Measurements from ENCODE around the gene TRAPPC3.

TRAPPC3 gene

DNA sequence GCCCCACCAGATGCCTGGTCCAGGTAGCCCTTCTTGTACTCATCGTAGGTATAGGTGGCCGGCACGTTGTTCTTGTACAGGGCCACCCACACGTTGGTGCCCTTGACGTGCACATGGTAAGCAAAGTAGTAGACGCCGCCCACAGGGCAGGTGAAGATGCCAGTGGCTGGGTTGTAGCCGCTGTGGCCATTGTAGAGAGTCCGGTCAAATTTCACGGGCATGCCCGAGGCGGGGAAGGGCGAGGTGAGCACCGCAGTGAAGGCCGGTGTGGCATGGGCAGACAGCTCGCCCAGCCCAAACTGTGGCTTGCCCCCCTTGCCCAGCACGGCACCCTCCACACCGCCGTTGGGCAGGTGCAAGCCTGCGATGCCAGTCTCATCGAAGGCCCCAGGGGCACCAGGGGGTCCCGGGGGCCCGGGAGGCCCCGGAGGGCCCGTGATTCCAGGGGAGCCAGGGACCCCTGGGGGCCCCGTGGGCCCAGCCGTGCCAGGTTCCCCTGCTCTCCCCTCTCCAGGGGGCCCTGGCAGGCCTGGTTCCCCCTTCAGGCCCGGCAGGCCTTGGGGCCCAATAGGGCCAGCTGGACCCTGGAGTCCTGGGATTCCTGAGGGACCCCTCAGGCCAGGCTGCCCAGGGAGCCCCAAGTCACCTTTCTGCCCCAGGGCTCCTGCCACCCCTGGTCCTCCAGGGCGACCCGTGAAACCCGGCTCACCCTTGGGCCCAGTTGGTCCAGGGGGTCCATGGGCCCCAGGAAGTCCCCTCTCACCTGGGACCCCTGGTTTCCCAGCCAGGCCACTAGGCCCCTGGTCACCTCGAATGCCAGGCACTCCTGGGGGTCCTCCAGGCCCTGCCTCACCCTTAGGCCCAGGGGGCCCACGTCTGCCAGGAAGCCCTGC lies 51.3 kb downstream of the TRAPPC3 start:
- DNase-seq: no peak

DNA sequence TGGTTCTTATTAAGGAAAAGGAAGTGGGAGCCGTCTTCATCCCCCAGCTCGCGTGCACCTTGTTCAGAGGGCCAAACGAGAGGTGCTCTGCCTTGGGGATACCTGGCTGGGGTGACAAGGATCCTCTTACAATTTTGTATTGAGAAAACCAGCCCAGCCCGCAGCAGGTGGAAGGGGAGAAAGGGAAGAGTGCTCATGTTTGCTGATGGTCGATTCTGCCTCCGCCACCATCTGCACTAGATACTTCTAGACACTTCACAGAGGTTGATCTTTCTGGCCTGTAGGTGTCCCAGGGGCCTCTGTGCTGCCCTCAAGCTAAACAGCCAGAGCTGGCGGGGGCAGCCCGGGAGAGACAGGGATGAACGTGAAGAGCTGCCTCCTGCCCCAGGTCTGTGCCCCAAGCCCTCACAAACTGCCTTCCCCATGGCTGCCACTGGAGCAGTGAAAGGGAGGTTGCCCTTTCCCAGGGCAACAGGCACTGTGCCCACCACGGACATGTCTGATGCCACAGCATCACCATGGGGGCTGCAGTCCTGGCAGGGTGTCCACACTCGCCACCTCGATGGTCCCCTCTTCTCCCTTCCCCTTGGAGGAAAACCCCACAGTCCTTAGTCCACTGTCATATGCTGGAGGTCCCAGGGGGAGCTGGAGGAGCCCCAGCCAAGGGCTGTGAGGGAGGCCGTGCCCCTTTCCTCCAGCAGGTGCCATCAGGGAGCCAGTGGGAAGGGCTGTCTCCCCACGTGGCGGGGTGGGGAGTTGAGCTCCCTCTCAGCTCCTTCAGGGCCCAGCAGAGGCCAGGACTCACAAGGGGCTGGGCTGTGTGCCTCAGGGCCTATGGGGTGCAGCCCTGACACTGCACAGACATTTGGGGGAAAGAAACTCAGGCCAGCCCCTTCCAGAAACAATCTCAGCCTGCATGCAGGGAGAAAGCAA lies 52.5 kb downstream of the TRAPPC3 start:
- DNase-seq: no peak

DNA sequence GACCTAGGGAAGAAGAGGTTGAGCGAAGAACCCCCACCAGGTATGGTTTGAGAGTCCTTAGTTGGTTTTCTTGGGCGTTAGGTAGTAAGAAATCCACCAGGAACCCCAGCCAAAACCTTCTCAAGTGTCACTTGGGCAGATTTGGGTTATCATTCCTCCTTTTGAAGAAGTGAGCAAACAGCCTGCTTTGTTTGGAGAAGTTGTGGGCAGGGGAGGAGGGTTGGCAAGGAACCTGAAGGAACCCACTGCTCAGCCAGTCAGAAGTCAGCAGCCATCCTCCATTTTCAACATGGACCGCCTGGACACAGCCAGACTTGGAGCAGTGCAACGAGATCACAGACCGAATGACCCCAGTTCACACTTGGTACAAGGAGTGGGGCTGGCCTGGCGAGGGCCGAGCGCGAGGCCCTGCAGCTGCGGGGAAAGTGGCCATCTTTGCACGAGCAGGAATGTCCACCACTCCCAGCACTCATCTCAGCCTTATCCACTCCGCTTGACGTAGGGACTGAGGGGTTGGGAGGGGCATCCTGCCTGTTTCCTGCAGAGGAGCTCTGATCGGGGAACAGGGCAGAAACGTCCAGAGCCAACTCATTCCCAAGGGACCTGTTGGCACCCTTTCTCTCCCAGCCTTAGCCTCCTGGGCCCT lies 53.4 kb downstream of the TRAPPC3 start:
- no peak for DNase-seq

DNA sequence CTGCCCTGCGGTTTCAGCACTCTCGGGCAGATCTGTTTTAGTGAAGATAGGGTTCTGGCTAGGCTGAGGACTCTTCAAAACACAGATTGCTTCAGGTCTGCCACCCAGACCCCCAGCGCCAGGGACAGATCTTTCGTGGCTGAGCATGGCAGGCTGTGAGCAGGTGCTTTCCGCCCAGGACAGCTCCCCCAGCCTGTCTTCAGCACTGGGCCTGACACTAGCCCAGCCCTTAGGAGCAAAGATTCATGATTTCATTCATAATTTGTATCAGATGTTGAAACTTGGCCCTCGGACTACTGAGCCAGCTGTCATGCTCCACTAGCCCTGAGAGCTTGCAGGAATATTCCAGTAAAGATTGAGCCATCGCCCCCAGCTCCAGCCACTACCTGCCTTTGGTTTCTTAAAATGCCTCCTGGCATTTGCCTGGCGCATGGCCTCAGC lies 54.6 kb downstream of the TRAPPC3 start:
- DNase-seq: no peak

DNA sequence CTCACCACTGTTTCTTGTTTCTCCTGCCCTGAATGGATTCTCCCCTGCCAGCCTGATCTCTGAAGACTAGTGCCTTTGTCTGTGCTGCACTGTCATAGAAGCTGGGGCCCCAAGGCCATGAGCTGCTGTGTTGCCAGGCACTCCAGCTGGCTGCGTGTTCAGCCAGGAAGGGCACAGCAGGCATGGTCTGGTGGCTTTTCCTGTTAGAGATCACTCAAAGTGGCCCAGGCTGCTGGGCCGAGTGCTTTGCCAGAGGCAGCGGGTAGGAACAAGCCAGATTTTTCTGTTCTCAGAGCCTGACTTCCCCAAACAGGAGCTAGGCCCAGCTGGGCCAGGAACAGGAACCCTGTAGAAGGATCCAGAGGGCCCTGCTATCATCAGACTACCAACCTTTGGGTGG lies 55.4 kb downstream of the TRAPPC3 start:
- DNase-seq: no peak

DNA sequence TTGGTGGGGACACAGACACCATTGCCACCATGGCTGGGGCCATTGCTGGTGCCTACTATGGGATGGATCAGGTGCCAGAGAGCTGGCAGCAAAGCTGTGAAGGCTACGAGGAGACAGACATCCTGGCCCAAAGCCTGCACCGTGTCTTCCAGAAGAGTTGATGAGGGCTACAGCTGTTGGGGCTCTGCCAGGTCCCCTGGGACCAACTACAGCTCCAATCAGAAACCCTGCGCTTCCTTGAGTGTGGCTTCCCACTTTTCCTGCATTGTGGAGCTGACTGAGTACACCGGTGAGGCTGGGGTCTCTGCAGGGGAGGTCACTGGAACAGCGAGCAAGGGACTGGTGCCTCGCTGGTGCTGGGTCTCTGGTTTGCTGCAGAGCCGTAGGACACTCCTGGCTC lies 56.1 kb downstream of the TRAPPC3 start:
- no peak for DNase-seq

DNA sequence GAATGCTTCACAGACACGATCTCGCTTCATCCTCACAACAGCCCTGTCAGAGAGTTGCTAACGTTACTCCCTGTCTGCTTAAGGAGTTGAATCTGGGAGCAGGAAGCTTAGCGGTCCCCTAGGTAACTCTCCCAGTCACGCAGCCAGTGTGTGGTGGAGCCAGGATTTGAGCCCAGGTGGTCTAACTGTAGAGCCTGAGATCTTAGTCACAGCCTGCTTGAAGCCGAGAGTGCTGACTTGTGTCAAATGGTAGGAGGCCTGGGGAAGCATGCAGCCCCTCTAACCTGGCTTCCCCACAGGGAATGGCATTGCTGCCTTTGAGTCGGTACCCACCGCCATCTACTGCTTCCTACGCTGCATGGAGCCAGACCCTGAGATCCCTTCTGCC lies 56.5 kb downstream of the TRAPPC3 start:
- no peak for DNase-seq

DNA sequence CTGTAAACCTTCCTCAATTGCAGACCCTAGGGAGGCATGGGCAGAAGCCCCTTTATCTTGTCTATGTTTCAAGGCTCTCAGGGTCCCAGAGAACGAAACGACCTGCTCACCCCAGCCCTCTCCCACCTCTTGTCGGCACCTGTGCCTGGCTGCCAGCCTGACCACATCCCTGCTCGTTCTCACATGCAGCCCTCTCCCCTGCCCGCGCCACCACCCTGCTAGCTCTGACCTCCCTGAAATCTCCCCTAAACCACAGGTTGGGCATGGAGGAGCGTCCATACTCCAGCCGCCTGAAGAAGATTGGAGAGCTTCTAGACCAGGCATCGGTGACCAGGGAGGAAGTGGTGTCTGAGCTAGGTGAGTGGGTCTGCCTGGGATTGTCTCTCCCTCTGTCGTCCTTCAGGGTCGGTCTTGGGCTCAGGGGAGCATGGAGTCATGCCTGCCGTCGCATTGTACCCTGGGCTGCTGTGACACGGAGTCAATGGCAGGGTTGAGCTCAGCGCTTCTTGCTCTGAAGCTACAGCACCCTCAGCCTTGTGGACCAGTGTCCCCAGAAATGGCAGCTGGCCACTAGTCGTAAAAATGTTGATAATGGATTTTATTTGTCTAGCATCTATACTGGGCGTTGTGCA lies 57.0 kb downstream of the TRAPPC3 start:
- DNase-seq: no peak

DNA sequence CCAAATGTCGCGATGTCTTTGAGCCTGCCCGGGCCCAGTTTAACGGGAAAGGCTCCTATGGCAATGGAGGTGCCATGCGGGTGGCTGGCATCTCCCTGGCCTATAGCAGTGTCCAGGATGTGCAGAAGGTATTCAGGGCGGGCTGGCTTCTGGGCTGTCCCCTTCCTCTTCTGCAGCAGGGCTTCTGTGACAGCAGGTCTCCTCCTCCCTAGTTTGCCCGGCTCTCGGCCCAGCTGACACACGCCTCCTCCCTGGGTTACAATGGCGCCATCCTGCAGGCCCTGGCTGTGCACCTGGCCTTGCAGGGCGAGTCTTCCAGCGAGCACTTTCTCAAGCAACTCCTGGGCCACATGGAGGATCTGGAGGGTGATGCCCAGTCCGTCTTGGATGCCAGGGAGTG lies 57.6 kb downstream of the TRAPPC3 start:
- DNase-seq: no peak

DNA sequence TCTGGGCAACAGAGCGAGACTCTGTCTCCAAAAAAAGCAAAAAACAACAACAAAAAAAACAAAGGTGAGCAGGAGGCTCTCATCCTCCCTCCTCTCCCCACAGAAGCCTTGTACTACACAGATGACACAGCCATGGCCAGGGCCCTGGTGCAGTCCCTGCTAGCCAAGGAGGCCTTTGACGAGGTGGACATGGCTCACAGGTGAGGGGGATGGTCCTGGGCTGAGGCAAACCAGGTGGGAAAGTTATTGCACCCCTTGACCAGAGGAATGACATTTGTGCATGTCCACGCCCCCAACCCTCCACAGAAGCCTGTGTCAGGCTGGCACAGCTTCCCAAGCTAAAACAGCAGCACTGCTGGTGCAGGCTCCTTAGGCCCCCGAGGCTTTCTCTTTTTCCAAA lies 58.1 kb downstream of the TRAPPC3 start:
- no peak for DNase-seq

DNA sequence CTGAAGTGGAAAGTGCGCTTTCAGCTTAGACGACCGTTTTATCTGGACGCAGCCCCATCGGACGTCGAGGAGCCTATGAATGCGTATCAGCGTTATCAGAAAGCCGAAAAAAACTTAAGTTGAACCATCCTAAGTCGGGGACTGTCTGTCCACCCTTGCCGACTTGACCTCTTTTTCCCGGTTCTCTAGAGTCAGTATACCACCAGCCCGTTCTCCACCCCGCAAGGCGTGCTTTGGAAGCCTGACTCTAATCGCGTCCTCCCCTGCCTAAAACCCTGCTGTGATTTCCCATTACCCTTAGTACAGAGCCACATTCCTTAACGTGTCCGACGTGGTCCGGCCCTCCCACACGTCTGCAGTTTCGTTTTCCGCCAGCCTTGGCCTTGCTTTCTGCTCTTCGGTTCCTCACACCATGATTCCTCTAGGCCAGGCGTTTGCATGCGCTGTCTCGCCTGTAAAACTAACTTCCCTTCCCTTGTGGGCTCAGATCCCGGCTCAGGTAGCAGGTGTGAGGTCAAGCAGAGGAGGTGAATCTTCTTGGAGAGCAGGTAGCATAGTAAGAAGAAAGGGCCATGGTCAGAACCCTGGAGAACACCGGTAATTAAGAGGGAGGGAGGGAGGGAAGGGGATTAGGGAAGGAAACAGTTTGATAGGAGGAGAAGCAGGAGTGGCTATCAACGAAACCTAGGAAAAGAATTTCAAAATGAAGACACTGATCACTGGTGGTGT lies 59.7 kb downstream of the TRAPPC3 start:
- DNase-seq: peak; percentile 38

DNA sequence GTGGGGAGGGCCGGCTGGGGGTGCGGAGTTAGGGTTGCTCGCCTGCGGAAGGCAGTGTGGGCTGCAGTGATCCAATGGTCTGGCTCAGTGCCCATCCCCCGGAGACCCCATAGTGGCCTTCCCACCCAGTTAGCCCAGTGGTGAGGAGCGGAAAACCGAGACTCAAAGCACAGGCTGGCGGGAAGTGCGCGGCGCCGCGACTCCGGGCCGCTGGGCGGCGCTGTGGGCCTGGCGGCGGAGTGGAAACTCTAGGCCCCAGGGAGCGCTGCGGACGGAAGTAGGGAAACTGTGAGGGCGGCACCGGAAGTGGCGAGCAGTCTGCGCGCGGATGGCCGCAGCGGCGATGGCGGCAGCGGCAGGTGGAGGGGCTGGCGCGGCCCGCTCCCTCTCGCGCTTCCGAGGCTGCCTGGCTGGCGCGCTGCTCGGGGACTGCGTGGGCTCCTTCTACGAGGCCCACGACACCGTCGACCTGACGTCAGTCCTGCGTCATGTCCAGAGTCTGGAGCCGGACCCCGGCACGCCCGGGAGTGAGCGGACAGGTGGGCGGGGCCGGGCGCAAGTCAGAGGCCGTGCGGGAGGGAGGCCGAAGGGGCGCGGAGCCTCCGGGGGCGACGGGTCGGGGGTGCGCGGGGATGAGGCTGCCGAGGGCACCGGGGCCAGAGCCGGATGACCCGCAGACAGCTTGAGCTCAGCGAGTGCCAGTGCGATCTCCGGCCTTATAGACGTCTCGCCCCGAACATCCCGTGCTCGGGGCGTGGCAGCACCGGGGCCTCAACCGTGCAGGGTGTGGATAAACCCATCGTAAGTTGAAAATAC lies 60.5 kb downstream of the TRAPPC3 start, which contains the start of gene ADPRS:
ADPRS (plus strand) TSS at position 316 of the 816 bp plus-strand sequence; CDS start at position 329, 13 bp downstream.
- DNase-seq: peak; percentile 75

DNA sequence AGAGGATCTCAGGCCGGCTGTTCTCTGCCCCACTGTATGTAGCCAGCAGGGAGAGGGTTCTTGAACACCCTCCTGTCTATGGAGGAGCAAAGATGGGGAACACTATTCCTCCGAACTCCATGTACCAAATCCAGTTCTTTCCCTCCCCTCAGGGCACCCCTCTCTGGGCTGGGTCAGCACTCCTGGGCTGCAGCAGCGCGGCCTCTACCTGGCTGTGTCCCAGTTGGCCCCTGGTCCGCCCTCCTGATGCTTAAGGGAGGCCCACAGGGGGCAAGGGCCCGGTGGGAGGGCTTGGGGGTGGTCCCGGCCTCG lies 61.1 kb downstream of the TRAPPC3 start:
- no peak for DNase-seq

DNA sequence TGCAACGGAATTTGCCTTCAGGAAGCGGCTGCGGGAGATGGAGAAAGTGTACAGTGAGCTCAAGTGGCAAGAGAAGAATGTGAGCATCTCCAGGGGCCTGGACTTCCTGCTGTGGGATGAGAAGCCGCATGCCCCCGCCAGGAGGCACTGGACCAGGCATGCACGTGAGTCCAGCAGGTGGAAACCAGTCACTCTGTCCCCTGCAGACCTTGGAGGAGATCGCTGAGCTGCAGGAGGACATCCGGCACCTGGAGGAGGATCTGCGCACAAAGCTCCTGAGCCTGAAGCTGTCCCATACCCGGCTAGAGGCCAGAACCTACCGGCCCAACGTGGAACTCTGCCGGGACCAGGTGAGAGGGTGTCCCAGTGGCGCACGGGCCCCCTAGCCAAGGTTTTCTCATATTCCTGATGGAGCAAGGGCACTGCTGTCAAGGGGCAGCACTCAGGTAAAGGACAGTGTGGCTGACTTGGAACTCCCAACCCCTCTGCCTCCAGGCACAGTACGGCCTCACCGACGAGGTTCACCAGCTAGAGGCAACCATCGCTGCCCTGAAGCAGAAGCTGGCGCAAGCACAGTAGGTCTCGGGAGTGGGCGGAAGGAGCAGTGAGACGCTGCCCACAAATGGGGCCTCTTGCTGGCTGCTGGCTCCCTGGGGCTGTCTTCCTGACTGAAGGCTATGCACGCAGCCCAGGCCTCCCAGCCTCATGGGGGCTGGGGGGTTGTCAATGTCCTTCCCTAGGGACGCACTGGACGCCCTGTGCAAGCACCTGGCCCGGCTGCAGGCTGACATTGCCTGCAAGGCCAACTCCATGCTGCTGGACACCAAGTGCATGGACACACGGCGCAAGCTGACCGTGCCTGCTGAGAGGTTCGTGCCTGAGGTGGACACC lies 61.8 kb downstream of the TRAPPC3 start:
- no peak for DNase-seq
